H1 (cell line): Measurements from ENCODE around the gene ZNF562. TPM values are rescaled to one million over a fixed set of nuclear protein-coding genes. Genes with fewer than 3 reads are reported as not detected.

Source experiments
- CTCF ChIA-PET: fragments of 300-600 bp; sonication (Branson Sonifier 250); formaldehyde crosslinking; loops from one replicate; lab custom pipeline; 2021; ENCODE audit not compliant: partially characterized antibody; lab: Charles Lee
- POLR2A ChIA-PET: fragments of 300-600 bp; sonication (Branson Sonifier 250); formaldehyde crosslinking; loops from one replicate; lab custom pipeline; 2021; ENCODE audit warnings: inconsistent platforms; ENCODE audit not compliant: partially characterized antibody; lab: Charles Lee
- DNase-seq, 2 experiments: peaks; one replicate each; pipeline versions ENCODE4 v3.0.0 to v3.0.0-alpha.2; 2010 to 2022; ENCODE audit warnings: low spot score in 2 of 2, low read depth in 1 of 2, mixed read lengths in 1 of 2
- FAIRE-seq: peaks from 2 replicates; lab custom pipeline; 2011; peaks lifted over from hg19 to GRCh38; lab: Jason Lieb, UNC
- H2AFZ ChIP-seq: 2 replicates; pipeline ENCODE4 v1.8.1; 2012; ENCODE audit warnings: low read length, inconsistent platforms
- H2AK5ac ChIP-seq: 2 replicates; pipeline ENCODE4 v1.6.1; 2013; ENCODE audit warnings: low read depth, low read length
- H2BK120ac ChIP-seq: replicated peaks from 2 replicates; pipeline ENCODE3; 2013; ENCODE audit warnings: low read depth, low read length, inconsistent platforms
- H2BK12ac ChIP-seq: 2 replicates; pipeline ENCODE4 v1.6.1; 2013; ENCODE audit warnings: low read depth, low read length
- H2BK15ac ChIP-seq: 2 replicates; pipeline ENCODE4 v1.6.1; 2013; ENCODE audit warnings: low read length
- H2BK20ac ChIP-seq: 2 replicates; pipeline ENCODE4 v1.6.1; 2013; ENCODE audit warnings: low read length
- H2BK5ac ChIP-seq: 2 replicates; pipeline ENCODE4 v1.6.1; 2013; ENCODE audit warnings: low read depth, low read length
- H3K14ac ChIP-seq: 2 replicates; pipeline ENCODE4 v1.6.1; 2013; ENCODE audit warnings: inconsistent platforms; ENCODE audit not compliant: insufficient read length
- H3K18ac ChIP-seq: 2 replicates; pipeline ENCODE4 v1.6.1; 2013; ENCODE audit warnings: low read length; ENCODE audit errors: extremely low read depth
- H3K23ac ChIP-seq: 2 replicates; pipeline ENCODE4 v1.6.1; 2013; ENCODE audit warnings: inconsistent platforms; ENCODE audit not compliant: insufficient read length
- H3K23me2 ChIP-seq: 2 replicates; pipeline ENCODE4 v1.6.1; 2013; ENCODE audit warnings: low read depth, low read length
- H3K27ac ChIP-seq: 2 replicates; pipeline ENCODE4 v1.6.1; 2011; ENCODE audit warnings: low read depth, low read length, inconsistent platforms
- H3K27me3 ChIP-seq, 4 experiments: replicated peaks in 1 of 4; 1 replicate in 1 of 4; 2 replicates in 3 of 4; pipeline versions ENCODE4 v1.6.1 to v1.8.1; 2011 to 2013; ENCODE audit warnings: low read length in 3 of 4, mild to moderate bottlenecking in 3 of 4, inconsistent platforms in 2 of 4, mixed read lengths in 2 of 4, moderate library complexity in 1 of 4; ENCODE audit not compliant: control insufficient read depth in 3 of 4, insufficient read depth in 3 of 4; ENCODE audit errors: extremely low read depth in 1 of 4
- H3K36me3 ChIP-seq, 4 experiments: 2 replicates each; pipeline versions ENCODE4 v1.6.1 to v1.8.1; 2011 to 2013; ENCODE audit warnings: mild to moderate bottlenecking in 4 of 4, low read length in 3 of 4, moderate library complexity in 2 of 4, control low read depth in 1 of 4, inconsistent platforms in 1 of 4; ENCODE audit not compliant: insufficient read depth in 4 of 4, control insufficient read depth in 2 of 4
- H3K4ac ChIP-seq: replicated peaks from 2 replicates; pipeline ENCODE3; 2013; ENCODE audit warnings: low read length, low read depth, mixed read lengths, inconsistent platforms; ENCODE audit not compliant: insufficient read length
- H3K4me1 ChIP-seq, 4 experiments: replicated peaks in 1 of 4; 1 replicate in 1 of 4; 2 replicates in 3 of 4; pipeline versions ENCODE4 v1.6.1 to v1.8.1; 2011 to 2013; ENCODE audit warnings: low read length in 3 of 4, inconsistent platforms in 2 of 4, mixed read lengths in 1 of 4; ENCODE audit not compliant: insufficient read depth in 4 of 4, control insufficient read depth in 3 of 4
- H3K4me2 ChIP-seq, 2 experiments: 2 replicates each; pipeline versions ENCODE4 v1.6.1 to v1.8.1; 2011 to 2013; ENCODE audit warnings: low read depth in 2 of 2, low read length in 2 of 2, control low read depth in 1 of 2, inconsistent platforms in 1 of 2, mild to moderate bottlenecking in 1 of 2; ENCODE audit not compliant: insufficient read depth in 1 of 2
- H3K4me3 ChIP-seq, 4 experiments: fragments of 200-600, 300-600 bp in 1 of 4; sonication (generic), shearing (Covaris generic), sonication (Bioruptor Twin) in 1 of 4; 2 replicates each; pipeline versions ENCODE4 v1.5.1 to v1.8.1; 2011 to 2016; ENCODE audit warnings: low read length in 4 of 4, low read depth in 3 of 4, control low read depth in 2 of 4, inconsistent platforms in 2 of 4, mild to moderate bottlenecking in 2 of 4, mixed read lengths in 1 of 4, moderate library complexity in 1 of 4; ENCODE audit not compliant: insufficient read depth in 2 of 4; ENCODE audit errors: extremely low read depth in 1 of 4
- H3K56ac ChIP-seq: replicated peaks from 2 replicates; pipeline ENCODE3; 2013; ENCODE audit warnings: low read depth, mild to moderate bottlenecking, mixed read lengths, low read length, inconsistent platforms; ENCODE audit not compliant: insufficient read length
- H3K79me1 ChIP-seq: 2 replicates; pipeline ENCODE4 v1.6.1; 2013; ENCODE audit warnings: low read depth, low read length, control low read depth
- H3K79me2 ChIP-seq, 2 experiments: 2 replicates each; pipeline versions ENCODE4 v1.6.1 to v1.8.1; 2012 to 2013; ENCODE audit warnings: low read length in 2 of 2, mild to moderate bottlenecking in 2 of 2, inconsistent platforms in 1 of 2; ENCODE audit not compliant: insufficient read depth in 2 of 2, control insufficient read depth in 1 of 2
- H3K9ac ChIP-seq, 4 experiments: replicated peaks in 1 of 4; 1 replicate in 1 of 4; 2 replicates in 3 of 4; pipeline versions ENCODE4 v1.6.1 to v1.8.1; 2011 to 2013; ENCODE audit warnings: low read depth in 3 of 4, low read length in 3 of 4, control low read depth in 2 of 4, mild to moderate bottlenecking in 2 of 4, moderate library complexity in 2 of 4, inconsistent platforms in 1 of 4; ENCODE audit errors: extremely low read depth in 1 of 4
- H3K9me3 ChIP-seq, 2 experiments: 2 replicates each; pipeline versions ENCODE4 v1.6.1 to v1.8.1; 2012 to 2013; ENCODE audit warnings: mild to moderate bottlenecking in 2 of 2, moderate library complexity in 2 of 2, control low read depth in 1 of 2, inconsistent platforms in 1 of 2, low read depth in 1 of 2, low read length in 1 of 2, mixed read lengths in 1 of 2; ENCODE audit not compliant: insufficient read depth in 2 of 2
- H4K20me1 ChIP-seq, 2 experiments: replicated peaks in 1 of 2; 2 replicates each; pipeline versions ENCODE3 to v1.8.1; 2011 to 2013; ENCODE audit warnings: inconsistent platforms in 2 of 2, low read length in 2 of 2, mild to moderate bottlenecking in 1 of 2; ENCODE audit not compliant: insufficient read depth in 2 of 2, control insufficient read depth in 1 of 2
- H4K5ac ChIP-seq: 2 replicates; pipeline ENCODE4 v1.6.1; 2013; ENCODE audit warnings: low read length, low read depth, mixed read lengths, inconsistent platforms; ENCODE audit not compliant: insufficient read length
- H4K8ac ChIP-seq: 2 replicates; pipeline ENCODE4 v1.8.0; 2013; ENCODE audit warnings: mild to moderate bottlenecking, moderate library complexity, low read length, inconsistent platforms; ENCODE audit not compliant: insufficient read depth; ENCODE audit errors: extremely low read depth
- H4K91ac ChIP-seq: replicated peaks from 2 replicates; pipeline ENCODE3; 2013; ENCODE audit warnings: low read length, mixed read lengths, inconsistent platforms; ENCODE audit not compliant: insufficient read length
- FOSL1 ChIP-seq: IDR thresholded peaks from 2 replicates; pipeline ENCODE4 v1.6.1; 2011; ENCODE audit warnings: mild to moderate bottlenecking, low read depth, low read length, moderate library complexity; ENCODE audit not compliant: insufficient read depth
- JUN ChIP-seq: IDR thresholded peaks from 2 replicates; pipeline ENCODE4 v1.6.1; 2011; ENCODE audit warnings: low read depth, mild to moderate bottlenecking, improper control_type of control experiment, low read length
- NRF1 ChIP-seq: IDR thresholded peaks from 2 replicates; pipeline ENCODE4 v1.6.1; 2011; ENCODE audit warnings: mild to moderate bottlenecking, low read depth, low read length, improper control_type of control experiment
- POLR2AphosphoS5 ChIP-seq: IDR thresholded peaks from 2 replicates; pipeline ENCODE4 v1.6.1; 2011; ENCODE audit warnings: low read depth, low read length
- POU5F1 ChIP-seq: IDR thresholded peaks from 2 replicates; pipeline ENCODE4 v1.6.1; 2011; ENCODE audit warnings: low read depth, mild to moderate bottlenecking, low read length, moderate library complexity
- RFX5 ChIP-seq: IDR thresholded peaks from 2 replicates; pipeline ENCODE4 v1.6.1; 2011; ENCODE audit warnings: low read depth, low read length, improper control_type of control experiment, borderline replicate concordance
- SIN3A ChIP-seq, 2 experiments: IDR thresholded peaks in 1 of 2; conservative IDR thresholded peaks in 1 of 2; 2 replicates each; pipeline ENCODE4 v1.6.1; 2011 to 2012; ENCODE audit warnings: low read length in 2 of 2, improper control_type of control experiment in 1 of 2, low read depth in 1 of 2, mild to moderate bottlenecking in 1 of 2
- TAF1 ChIP-seq: IDR thresholded peaks from 2 replicates; pipeline ENCODE4 v1.6.1; 2011; ENCODE audit warnings: mild to moderate bottlenecking, low read depth, low read length
- WGBS, 2 experiments: shearing (Covaris generic) in 1 of 2; methylation state at CpG; one replicate each; pipeline versions ENCODE4 v1.1.6 to v1.1.7; 2013 to 2015; ENCODE audit warnings: low lambda C conversion rate in 2 of 2, mixed read lengths in 2 of 2, inconsistent platforms in 1 of 2, low coverage in 1 of 2, missing lambda C conversion rate in 1 of 2; ENCODE audit not compliant: insufficient replicate concordance in 2 of 2, insufficient coverage in 1 of 2, insufficient read length in 1 of 2; ENCODE audit errors: extremely low coverage in 1 of 2, missing lambda C conversion rate in 1 of 2; 5-methylcytosine and 5-hydroxymethylcytosine counted together
- polyA plus RNA-seq, 7 experiments: library from polyadenylated mRNA; depleted of rRNA in 3 of 7; stranded (reverse) in 5 of 7; unstranded in 2 of 7; fragments of >200 nt in 5 of 7; fragments of 200-250 nt in 2 of 7; gene quantifications; 1 replicate in 5 of 7; 2 replicates in 1 of 7; 4 replicates in 1 of 7; pipeline versions ENCODE4 v1.2.1 to v1.2.3, GENCODE V29; 2011 to 2013; ENCODE audit warnings: missing spikeins in 2 of 7, mixed read lengths in 2 of 7
- total RNA-seq: library from RNA; stranded (reverse); fragmentation: NEBNext Ultra II Directional; extraction: Animal tissue kit (Norgen Biotek cat#: 25700); gene quantifications from 2 replicates; pipeline ENCODE4 v1.2.1, GENCODE V29; 2021
- TF ChIP-seq, protein P1 (sequence below): IDR thresholded peaks from 2 replicates; pipeline ENCODE4 v1.6.1; 2012; ENCODE audit warnings: low read length, inconsistent platforms

Gene ZNF562
- total and polyA plus RNA-seq, 2 of the 8 experiments (the other 6 are each of a cell fraction or from before 2014, with no cell fraction given), result 0.12 to 2.5 TPM

DNA sequence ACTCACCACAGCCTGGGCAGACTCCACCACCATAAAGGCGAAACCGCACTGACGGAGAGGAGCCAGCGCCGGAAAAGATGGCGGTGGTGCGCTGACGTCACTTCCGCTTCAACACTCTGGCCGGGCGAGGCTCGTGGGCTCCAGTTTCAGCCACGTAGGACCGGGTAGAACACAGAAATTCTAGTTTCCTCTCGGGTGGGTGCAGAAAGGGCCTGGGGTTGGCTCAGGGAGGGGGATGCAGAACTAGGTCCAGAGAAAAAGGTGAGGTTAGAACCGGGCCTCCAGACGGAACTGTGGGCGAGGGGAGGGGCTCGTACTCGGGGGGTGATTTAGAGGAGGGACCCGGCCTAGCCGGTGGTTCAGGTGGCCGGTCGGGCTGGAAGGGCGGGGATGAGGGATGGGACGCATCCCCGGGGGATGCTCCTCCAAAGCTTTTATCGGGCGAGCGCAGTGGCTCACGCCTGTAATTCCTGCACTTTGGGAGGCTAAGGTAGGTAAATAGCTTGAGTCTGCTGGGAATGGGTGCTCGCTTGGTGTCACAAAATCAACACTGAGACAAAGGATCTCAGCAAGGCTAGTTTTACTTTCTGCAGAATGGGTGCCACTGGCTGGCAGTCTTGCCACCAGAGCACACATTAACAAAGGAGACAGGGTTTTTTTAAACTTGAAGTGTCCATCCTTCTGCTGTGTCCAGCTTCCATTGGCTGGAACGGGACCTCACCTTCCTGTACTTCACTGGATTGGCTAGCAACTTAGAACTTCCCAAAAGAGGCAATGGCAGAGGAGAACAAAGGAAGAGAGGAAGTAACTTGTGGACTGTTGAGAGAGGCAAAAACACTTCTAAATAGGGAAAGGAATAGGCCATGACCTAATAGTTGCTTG lies 53.5 kb downstream of the ZNF562 start, which contains the start of gene ZNF561:
ZNF561 (minus strand) TSS at position 77 of the 882 bp plus-strand sequence. CDS start 1,776 bp downstream, outside the sequence.
- H3K14ac ChIP-seq, result no peak within 1 kb of the TSS
- peak within 1 kb of the TSS; percentile 82; the same call in 1 of the 2 replicates for H2BK12ac ChIP-seq
- peak within 1 kb of the TSS; percentile 91 for H2BK120ac ChIP-seq
- H3K4ac ChIP-seq, result peak within 1 kb of the TSS; percentile 82
- H3K56ac ChIP-seq, result peak within 1 kb of the TSS; percentile 98
- H2BK15ac ChIP-seq, result 0 out of 2 replicates have a peak within 1 kb of the TSS, but pooled peaks have one; percentile 92
- peak within 1 kb of the TSS; percentile 96 for H4K91ac ChIP-seq
- no peaks in the 10 kb centered on the region for H4K20me1 ChIP-seq
- H3K18ac ChIP-seq, result peak within 1 kb of the TSS; percentile 96
- H3K4me3 ChIP-seq, result peak within 1 kb of the TSS; percentile 81 to 99 (median 94)
- H4K5ac ChIP-seq, result peak within 1 kb of the TSS; percentile 94
- DNase-seq (peak; percentile 54 to 88), FAIRE-seq (no peak)
- ChIA-PET CTCF (interaction anchor here (0.9 to 2.1 kb wide), 4 partner anchors 13 to 209 kb away, joined by 3 to 6 read pairs (median 3); no protein-coding TSS in a partner anchor), POLR2A (interaction anchor here (0.6 to 2.5 kb wide), 22 partner anchors 10 to 633 kb away, joined by 3 to 19 read pairs (median 3); partner anchors contain the start of genes ZNF121, ZNF562 and ZNF846)
- H3K36me3 ChIP-seq, result peaks cover 13 to 30% (median 22%) of the 10 kb centered on the region in 4 experiments; a peak in 6 of 8 replicates
- 3% methylated on average over 33 of the region's 33 CpGs; no CpG with 5 or more reads in 1 of the 2 experiments for WGBS, 2 experiments
- H2BK20ac ChIP-seq, result no peak within 1 kb of the TSS
- H3K79me1 ChIP-seq, result 0 out of 2 replicates have a peak, but pooled peaks cover 2% of the 10 kb centered on the region
- H3K27me3 ChIP-seq, result no peaks in the 10 kb centered on the region
- H3K79me2 ChIP-seq, result peaks cover 8 to 31% of the 10 kb centered on the region in 2 experiments
- no peaks in the 10 kb centered on the region for H3K9me3 ChIP-seq
- peak within 1 kb of the TSS; percentile 99 for H4K8ac ChIP-seq
- H2AFZ ChIP-seq, result peak within 1 kb of the TSS; percentile 97; the same call in 1 of the 2 replicates
- peak within 1 kb of the TSS; percentile 98 for H2BK5ac ChIP-seq
- peak within 1 kb of the TSS; percentile 99 for H3K27ac ChIP-seq
- peaks cover 4% of the 10 kb centered on the region for H3K23me2 ChIP-seq
- peaks cover 0 to 5% (median 3%) of the 10 kb centered on the region in 4 experiments; a peak in 3 of 7 replicates for H3K4me1 ChIP-seq
- H3K23ac ChIP-seq, result no peak within 1 kb of the TSS
- peak within 1 kb of the TSS; percentile 86 to 98 (median 97) for H3K9ac ChIP-seq
- no peak within 1 kb of the TSS for H2AK5ac ChIP-seq
- peak within 1 kb of the TSS; percentile 74 to 84 for H3K4me2 ChIP-seq
- TF ChIP-seq, protein P1, sequence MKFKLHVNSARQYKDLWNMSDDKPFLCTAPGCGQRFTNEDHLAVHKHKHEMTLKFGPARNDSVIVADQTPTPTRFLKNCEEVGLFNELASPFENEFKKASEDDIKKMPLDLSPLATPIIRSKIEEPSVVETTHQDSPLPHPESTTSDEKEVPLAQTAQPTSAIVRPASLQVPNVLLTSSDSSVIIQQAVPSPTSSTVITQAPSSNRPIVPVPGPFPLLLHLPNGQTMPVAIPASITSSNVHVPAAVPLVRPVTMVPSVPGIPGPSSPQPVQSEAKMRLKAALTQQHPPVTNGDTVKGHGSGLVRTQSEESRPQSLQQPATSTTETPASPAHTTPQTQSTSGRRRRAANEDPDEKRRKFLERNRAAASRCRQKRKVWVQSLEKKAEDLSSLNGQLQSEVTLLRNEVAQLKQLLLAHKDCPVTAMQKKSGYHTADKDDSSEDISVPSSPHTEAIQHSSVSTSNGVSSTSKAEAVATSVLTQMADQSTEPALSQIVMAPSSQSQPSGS, result no peak
- TF ChIP-seq POU5F1 (no peak), NRF1 (no peak), SIN3A (conservative IDR thresholded peaks at IDR 0.05 in 1 of 2, IDR thresholded peaks at IDR 0.05 in 1 of 2; ENCODE audit: low read depth in 1 of 2, low read length in 2 of 2) (peak in 1 of 2 experiments; percentile 89; a peak in 3 of 4 replicates), POLR2AphosphoS5 (peak; percentile 95), RFX5 (no peak), JUN (no peak), FOSL1 (no peak), TAF1 (peak; percentile 88)
